K562 (cell line): ENCODE results near the gene TCIRG1. TPM values are rescaled to one million over a fixed set of nuclear protein-coding genes. Genes with fewer than 3 reads are reported as not detected.

ENCODE experiments used
- BDP1 ChIP-seq: IDR thresholded peaks from 3 replicates; pipeline ENCODE4 v1.6.1; 2011; ENCODE audit not compliant: insufficient read length, insufficient read depth
- CEBPB ChIP-seq: fragments of 450-650 bp; IDR thresholded peaks from 2 replicates; pipeline ENCODE4 v1.6.1; 2016; ENCODE audit warnings: missing genetic modification characterization, missing compliant biosample characterization
- FOXM1 ChIP-seq, 2 experiments: fragments of 450-650 bp in 1 of 2; sonication (generic) in 1 of 2; formaldehyde crosslinking in 1 of 2; IDR thresholded peaks; 2 replicates each; pipeline versions ENCODE4 v1.6.1 to v1.9.0; 2017 to 2022; ENCODE audit warnings: low read depth in 2 of 2, mild to moderate bottlenecking in 2 of 2, missing genetic modification reagents in 1 of 2, moderate library complexity in 1 of 2
- HLTF ChIP-seq: fragments of 450-650 bp; IDR thresholded peaks from 2 replicates; pipeline ENCODE4 v1.6.1; 2016
- HMG20B ChIP-seq: fragments of 250-450 bp; sonication (Bioruptor Pico); IDR thresholded peaks from 2 replicates; pipeline ENCODE4 v1.5.0; 2021; ENCODE audit warnings: mild to moderate bottlenecking
- HNRNPLL ChIP-seq: fragments of 200-400 bp; formaldehyde crosslinking; IDR thresholded peaks from 2 replicates; pipeline ENCODE4 v1.6.1; 2017; ENCODE audit warnings: low read length, low read depth, mild to moderate bottlenecking; ENCODE audit not compliant: poor library complexity, severe bottlenecking
- MXI1 ChIP-seq: IDR thresholded peaks from 2 replicates; pipeline ENCODE4 v1.6.1; 2011; ENCODE audit warnings: low read depth, mild to moderate bottlenecking, improper control_type of control experiment, low read length
- NFE2 ChIP-seq: IDR thresholded peaks from 2 replicates; pipeline ENCODE4 v1.6.1; 2014; ENCODE audit warnings: antibody characterized with exemption, low read depth
- NR1H2 ChIP-seq: sonication (generic); formaldehyde crosslinking; IDR thresholded peaks from 2 replicates; pipeline ENCODE4 v1.4.0; 2020; ENCODE audit warnings: mild to moderate bottlenecking, missing genetic modification reagents
- RBFOX2 ChIP-seq: fragments of 200-400 bp; formaldehyde crosslinking; IDR thresholded peaks from 2 replicates; pipeline ENCODE4 v1.6.1; 2017; ENCODE audit warnings: low read depth, mild to moderate bottlenecking, low read length, moderate library complexity
- SNRNP70 ChIP-seq: fragments of 200-400 bp; formaldehyde crosslinking; optimal IDR thresholded peaks from 2 replicates; pipeline ENCODE3; 2017; ENCODE audit warnings: low read depth, low read length
- SOX6 ChIP-seq: fragments of 450-650 bp; IDR thresholded peaks from 2 replicates; pipeline ENCODE4 v1.6.1; 2014; ENCODE audit warnings: mild to moderate bottlenecking
- U2AF1 ChIP-seq: fragments of 200-400 bp; formaldehyde crosslinking; optimal IDR thresholded peaks from 2 replicates; pipeline ENCODE3; 2017; ENCODE audit warnings: mild to moderate bottlenecking, low read depth, low read length, moderate library complexity
- ZNF324 ChIP-seq: fragments of 250-450 bp; sonication (Bioruptor Pico); IDR thresholded peaks from 2 replicates; pipeline ENCODE4 v1.4.0; 2020; ENCODE audit warnings: mild to moderate bottlenecking
- ZNF830 ChIP-seq: fragments of 250-450 bp; sonication (Bioruptor Pico); IDR thresholded peaks from 2 replicates; pipeline ENCODE4 v1.5.0; 2021; ENCODE audit warnings: mild to moderate bottlenecking
- polyA plus RNA-seq, 8 experiments: library from polyadenylated mRNA; depleted of rRNA in 4 of 8; stranded (reverse) in 5 of 8; unstranded in 3 of 8; fragments of >200 nt; fragmentation: Nextera tagmentation in 2 of 8; fragmentation: Illumina TruSeq in 1 of 8; extraction: Ambion mirVana in 2 of 8; extraction: Trizol in 1 of 8; gene quantifications; 2 replicates each; pipeline versions ENCODE4 v1.2.1 to v1.2.3, GENCODE V29; 2011 to 2014; ENCODE audit warnings: inconsistent platforms in 1 of 8, missing spikeins in 1 of 8
- total RNA-seq, 7 experiments: library from RNA; depleted of rRNA in 6 of 7; stranded (reverse); fragments of >200 nt in 6 of 7; fragmentation: Illumina TruSeq in 2 of 7; extraction: Trizol in 2 of 7; gene quantifications; 2 replicates each; pipeline versions ENCODE4 v1.2.1 to v1.2.3, GENCODE V29; 2011 to 2021; ENCODE audit warnings: low replicate concordance in 1 of 7
- TF ChIP-seq, protein P1 (sequence below): fragments of 150-350 bp; IDR thresholded peaks from 2 replicates; pipeline ENCODE4 v1.6.1; 2014; ENCODE audit warnings: low read depth, mild to moderate bottlenecking, low read length, borderline replicate concordance
- TF ChIP-seq, protein P2 (sequence below), 2 experiments: fragments of 250-450 bp in 1 of 2; fragments of 450-650 bp in 1 of 2; sonication (Bioruptor Pico) in 1 of 2; IDR thresholded peaks; 2 replicates each; pipeline versions ENCODE4 v1.6.1 to v1.8.0; 2016 to 2021; ENCODE audit warnings: mild to moderate bottlenecking in 2 of 2, moderate library complexity in 2 of 2, missing compliant biosample characterization in 1 of 2, missing genetic modification characterization in 1 of 2
- TF ChIP-seq, protein P3 (sequence below): fragments of 250-450 bp; sonication (Bioruptor Pico); IDR thresholded peaks from 2 replicates; pipeline ENCODE4 v1.4.0; 2020

The TCIRG1 gene
- total and polyA plus RNA-seq, 9 of the 15 experiments (the other 6 are each of a cell fraction or from before 2014, with no cell fraction given), result 0.49 to 143 (median 24.4) TPM

DNA sequence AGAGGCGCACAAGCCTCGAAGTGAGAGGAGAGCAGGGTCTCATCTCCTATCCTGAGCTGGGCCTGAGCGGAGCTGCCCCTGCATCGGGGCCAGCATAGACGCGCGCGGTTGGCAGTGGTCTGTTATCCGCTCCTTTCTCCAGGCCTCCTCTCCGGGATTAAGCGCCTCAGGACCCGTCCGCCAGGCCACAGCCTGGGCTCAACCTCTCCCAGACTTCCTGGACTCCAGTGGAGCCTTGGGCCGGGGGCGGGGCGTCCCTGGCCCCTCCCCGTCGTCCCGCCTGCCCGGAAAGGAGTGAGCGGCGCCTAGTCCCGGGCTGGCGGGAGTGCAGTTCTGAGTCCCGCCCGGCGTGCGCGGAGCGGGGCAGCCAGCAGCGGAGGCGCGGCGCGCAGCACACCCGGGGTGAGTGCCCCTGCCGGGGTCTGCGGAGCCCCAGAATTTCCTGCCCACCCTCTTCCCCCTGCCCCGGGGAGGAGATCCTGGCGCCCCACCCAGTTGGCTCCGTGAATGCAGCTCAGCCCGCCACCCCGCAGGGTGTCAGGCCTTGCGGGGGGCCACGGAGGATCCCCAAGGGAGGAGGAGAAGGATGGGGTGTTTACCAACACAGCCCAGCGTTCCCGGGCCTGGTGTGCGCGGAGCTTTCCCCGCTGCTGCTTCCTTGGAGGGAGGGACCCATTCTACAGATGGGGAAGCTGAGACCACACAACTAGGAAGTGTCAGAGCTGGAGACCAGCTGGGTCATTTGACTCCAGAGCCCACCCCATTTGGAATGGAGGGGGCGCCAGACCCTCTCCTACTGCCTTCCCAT, at the start of gene TCIRG1 (continued):
- TF ChIP-seq, protein P1, sequence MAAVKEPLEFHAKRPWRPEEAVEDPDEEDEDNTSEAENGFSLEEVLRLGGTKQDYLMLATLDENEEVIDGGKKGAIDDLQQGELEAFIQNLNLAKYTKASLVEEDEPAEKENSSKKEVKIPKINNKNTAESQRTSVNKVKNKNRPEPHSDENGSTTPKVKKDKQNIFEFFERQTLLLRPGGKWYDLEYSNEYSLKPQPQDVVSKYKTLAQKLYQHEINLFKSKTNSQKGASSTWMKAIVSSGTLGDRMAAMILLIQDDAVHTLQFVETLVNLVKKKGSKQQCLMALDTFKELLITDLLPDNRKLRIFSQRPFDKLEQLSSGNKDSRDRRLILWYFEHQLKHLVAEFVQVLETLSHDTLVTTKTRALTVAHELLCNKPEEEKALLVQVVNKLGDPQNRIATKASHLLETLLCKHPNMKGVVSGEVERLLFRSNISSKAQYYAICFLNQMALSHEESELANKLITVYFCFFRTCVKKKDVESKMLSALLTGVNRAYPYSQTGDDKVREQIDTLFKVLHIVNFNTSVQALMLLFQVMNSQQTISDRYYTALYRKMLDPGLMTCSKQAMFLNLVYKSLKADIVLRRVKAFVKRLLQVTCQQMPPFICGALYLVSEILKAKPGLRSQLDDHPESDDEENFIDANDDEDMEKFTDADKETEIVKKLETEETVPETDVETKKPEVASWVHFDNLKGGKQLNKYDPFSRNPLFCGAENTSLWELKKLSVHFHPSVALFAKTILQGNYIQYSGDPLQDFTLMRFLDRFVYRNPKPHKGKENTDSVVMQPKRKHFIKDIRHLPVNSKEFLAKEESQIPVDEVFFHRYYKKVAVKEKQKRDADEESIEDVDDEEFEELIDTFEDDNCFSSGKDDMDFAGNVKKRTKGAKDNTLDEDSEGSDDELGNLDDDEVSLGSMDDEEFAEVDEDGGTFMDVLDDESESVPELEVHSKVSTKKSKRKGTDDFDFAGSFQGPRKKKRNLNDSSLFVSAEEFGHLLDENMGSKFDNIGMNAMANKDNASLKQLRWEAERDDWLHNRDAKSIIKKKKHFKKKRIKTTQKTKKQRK, result no peak
- TF ChIP-seq ZNF324 (no peak), ZNF830 (no peak), MXI1 (no peak), RBFOX2 (peak; percentile 91), BDP1 (no peak), HMG20B (CRISPR knock-in tag) (0 out of 2 replicates have a peak, but pooled peaks have one; percentile 74), NR1H2 (no peak), HLTF (0 out of 2 replicates have a peak, but pooled peaks have one; percentile 61), FOXM1 (IDR thresholded peaks at IDR 0.05; ENCODE audit: low read depth) (no peak), FOXM1 (CRISPR knock-in tag; IDR thresholded peaks at IDR 0.05; ENCODE audit: low read depth) (no peak; the same call in 1 of the 2 replicates), CEBPB (tag) (no peak), NFE2 (no peak), HNRNPLL (peak; percentile 38), SNRNP70 (no peak), SOX6 (peak; percentile 17; the same call in 1 of the 2 replicates), U2AF1 (no peak)
- TF ChIP-seq, protein P2, sequence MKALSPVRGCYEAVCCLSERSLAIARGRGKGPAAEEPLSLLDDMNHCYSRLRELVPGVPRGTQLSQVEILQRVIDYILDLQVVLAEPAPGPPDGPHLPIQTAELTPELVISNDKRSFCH (CRISPR knock-in tag; IDR thresholded peaks at IDR 0.05), result no peak
- TF ChIP-seq, protein P2 (tag; IDR thresholded peaks at IDR 0.05), result 0 out of 2 replicates have a peak, but pooled peaks have one; percentile 24
- TF ChIP-seq, protein P3, sequence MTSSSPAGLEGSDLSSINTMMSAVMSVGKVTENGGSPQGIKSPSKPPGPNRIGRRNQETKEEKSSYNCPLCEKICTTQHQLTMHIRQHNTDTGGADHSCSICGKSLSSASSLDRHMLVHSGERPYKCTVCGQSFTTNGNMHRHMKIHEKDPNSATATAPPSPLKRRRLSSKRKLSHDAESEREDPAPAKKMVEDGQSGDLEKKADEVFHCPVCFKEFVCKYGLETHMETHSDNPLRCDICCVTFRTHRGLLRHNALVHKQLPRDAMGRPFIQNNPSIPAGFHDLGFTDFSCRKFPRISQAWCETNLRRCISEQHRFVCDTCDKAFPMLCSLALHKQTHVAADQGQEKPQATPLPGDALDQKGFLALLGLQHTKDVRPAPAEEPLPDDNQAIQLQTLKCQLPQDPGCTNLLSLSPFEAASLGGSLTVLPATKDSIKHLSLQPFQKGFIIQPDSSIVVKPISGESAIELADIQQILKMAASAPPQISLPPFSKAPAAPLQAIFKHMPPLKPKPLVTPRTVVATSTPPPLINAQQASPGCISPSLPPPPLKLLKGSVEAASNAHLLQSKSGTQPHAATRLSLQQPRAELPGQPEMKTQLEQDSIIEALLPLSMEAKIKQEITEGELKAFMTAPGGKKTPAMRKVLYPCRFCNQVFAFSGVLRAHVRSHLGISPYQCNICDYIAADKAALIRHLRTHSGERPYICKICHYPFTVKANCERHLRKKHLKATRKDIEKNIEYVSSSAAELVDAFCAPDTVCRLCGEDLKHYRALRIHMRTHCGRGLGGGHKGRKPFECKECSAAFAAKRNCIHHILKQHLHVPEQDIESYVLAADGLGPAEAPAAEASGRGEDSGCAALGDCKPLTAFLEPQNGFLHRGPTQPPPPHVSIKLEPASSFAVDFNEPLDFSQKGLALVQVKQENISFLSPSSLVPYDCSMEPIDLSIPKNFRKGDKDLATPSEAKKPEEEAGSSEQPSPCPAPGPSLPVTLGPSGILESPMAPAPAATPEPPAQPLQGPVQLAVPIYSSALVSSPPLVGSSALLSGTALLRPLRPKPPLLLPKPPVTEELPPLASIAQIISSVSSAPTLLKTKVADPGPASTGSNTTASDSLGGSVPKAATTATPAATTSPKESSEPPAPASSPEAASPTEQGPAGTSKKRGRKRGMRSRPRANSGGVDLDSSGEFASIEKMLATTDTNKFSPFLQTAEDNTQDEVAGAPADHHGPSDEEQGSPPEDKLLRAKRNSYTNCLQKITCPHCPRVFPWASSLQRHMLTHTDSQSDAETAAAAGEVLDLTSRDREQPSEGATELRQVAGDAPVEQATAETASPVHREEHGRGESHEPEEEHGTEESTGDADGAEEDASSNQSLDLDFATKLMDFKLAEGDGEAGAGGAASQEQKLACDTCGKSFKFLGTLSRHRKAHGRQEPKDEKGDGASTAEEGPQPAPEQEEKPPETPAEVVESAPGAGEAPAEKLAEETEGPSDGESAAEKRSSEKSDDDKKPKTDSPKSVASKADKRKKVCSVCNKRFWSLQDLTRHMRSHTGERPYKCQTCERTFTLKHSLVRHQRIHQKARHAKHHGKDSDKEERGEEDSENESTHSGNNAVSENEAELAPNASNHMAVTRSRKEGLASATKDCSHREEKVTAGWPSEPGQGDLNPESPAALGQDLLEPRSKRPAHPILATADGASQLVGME (CRISPR knock-in tag), result peak; percentile 56; the same call in 1 of the 2 replicates
